GM12872 (cell line): ENCODE data around the gene SH3RF3.

Experiments used
- CTCF ChIP-seq: IDR thresholded peaks from 3 replicates; pipeline ENCODE4 v1.5.1; 2011; ENCODE audit warnings: low read depth, mild to moderate bottlenecking, low read length, moderate library complexity; ENCODE audit not compliant: insufficient read depth

The SH3RF3 gene

GRCh38 chr2:109402180-109402579 lies 273.2 kb downstream of the SH3RF3 start:
- no peak for TF ChIP-seq CTCF

- TF ChIP-seq CTCF, result no peak
Measured at GRCh38 chr2:109402980-109403840, 274.2 kb downstream of the SH3RF3 start.

GRCh38 chr2:109403841-109404201 lies 274.8 kb downstream of the SH3RF3 start:
- no peak for TF ChIP-seq CTCF

- TF ChIP-seq CTCF, result no peak
Measured at GRCh38 chr2:109404681-109405080, 275.7 kb downstream of the SH3RF3 start.

GRCh38 chr2:109405873-109406272 lies 276.9 kb downstream of the SH3RF3 start:
- no peak for TF ChIP-seq CTCF

GRCh38 chr2:109406301-109406700 lies 277.3 kb downstream of the SH3RF3 start:
- no peak for TF ChIP-seq CTCF

- TF ChIP-seq CTCF, result no peak
Measured at GRCh38 chr2:109407276-109408042, 278.5 kb downstream of the SH3RF3 start.
